Osteocyte (in vitro differentiated cells): ENCODE data around the gene VDR. TPM values are rescaled to one million over a fixed set of nuclear protein-coding genes. Genes with fewer than 3 reads are reported as not detected.
A peak's percentile ranks its signal among the peaks of the same experiment; 100 is the strongest.

Experiments
- DNase-seq: peaks from one replicate; pipeline ENCODE4 v3.0.0; 2021; ENCODE audit warnings: mixed read lengths; ENCODE audit not compliant: unreplicated experiment; ENCODE audit errors: extremely low spot score
- H3K27ac Mint-ChIP-seq: one replicate; pipeline ENCODE4 v1.8.0; 2021; ENCODE audit warnings: mild to moderate bottlenecking, mixed read lengths; ENCODE audit not compliant: unreplicated experiment
- H3K27me3 Mint-ChIP-seq: one replicate; pipeline ENCODE4 v1.8.0; 2021; ENCODE audit warnings: mixed read lengths; ENCODE audit not compliant: unreplicated experiment
- H3K36me3 Mint-ChIP-seq: one replicate; pipeline ENCODE4 v1.8.0; 2021; ENCODE audit warnings: mixed read lengths; ENCODE audit not compliant: unreplicated experiment
- H3K4me1 Mint-ChIP-seq: one replicate; pipeline ENCODE4 v1.8.0; 2021; ENCODE audit warnings: mixed read lengths; ENCODE audit not compliant: unreplicated experiment
- H3K4me3 Mint-ChIP-seq: one replicate; pipeline ENCODE4 v1.8.0; 2021; ENCODE audit warnings: mild to moderate bottlenecking, moderate library complexity, mixed read lengths; ENCODE audit not compliant: unreplicated experiment
- H3K9me3 Mint-ChIP-seq: one replicate; pipeline ENCODE4 v1.8.0; 2021; ENCODE audit warnings: mixed read lengths; ENCODE audit not compliant: unreplicated experiment
- total RNA-seq: library from RNA; stranded (reverse); gene quantifications from 2 replicates; pipeline ENCODE4 v1.2.1, GENCODE V29; 2021
- TF ChIP-seq, protein P1 (sequence below): fragments of 200-600 bp; sonication (generic); IDR thresholded peaks from 2 replicates; pipeline ENCODE4 v1.5.0; 2021; ENCODE audit warnings: antibody characterized with exemption, mild to moderate bottlenecking, moderate library complexity

Gene VDR
- total RNA-seq, 1 donor from 2014 or later, result 2.7 TPM

DNA sequence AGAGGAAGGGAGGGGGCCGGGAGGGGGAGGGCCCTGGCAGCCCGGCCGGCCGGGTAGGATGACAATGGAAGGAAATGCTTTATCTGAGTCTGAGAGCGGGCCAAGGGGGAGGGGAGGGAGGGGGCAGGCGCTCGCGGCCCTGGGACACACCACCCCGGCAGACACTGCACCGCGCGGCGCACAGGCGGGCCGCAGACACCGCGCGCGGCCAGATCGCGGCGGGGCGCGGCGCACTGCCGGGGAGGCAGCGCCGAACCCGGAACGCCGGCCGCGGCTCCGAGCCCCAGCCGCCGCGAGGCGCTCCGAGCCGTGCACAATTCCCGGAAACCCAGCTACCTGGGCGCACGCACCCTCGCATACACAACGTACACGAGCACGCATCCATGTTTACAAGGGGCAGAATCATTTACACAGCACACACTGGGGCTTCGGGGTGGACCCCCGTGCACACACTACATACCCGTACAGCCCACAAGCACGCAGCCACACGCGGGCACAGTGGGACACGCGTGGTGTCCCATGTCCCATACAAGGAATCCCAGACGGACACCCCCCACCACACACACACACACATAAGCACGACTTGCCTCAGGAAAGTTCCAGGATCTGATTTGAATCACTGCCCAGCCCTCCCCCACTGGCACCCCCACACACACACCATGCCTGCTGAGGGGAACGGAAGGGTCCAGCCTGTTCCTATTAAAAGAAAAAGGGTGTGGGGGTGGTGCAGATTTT is 84.7 kb downstream of the VDR start, which contains the start of gene HDAC7:
TSS of gene HDAC7 (minus strand) at position 8 of the 735 bp plus-strand sequence. CDS start 118 bp downstream, outside the sequence.
- H3K36me3 Mint-ChIP-seq, result no peaks in the 10 kb centered on the region
- TF ChIP-seq, protein P1, sequence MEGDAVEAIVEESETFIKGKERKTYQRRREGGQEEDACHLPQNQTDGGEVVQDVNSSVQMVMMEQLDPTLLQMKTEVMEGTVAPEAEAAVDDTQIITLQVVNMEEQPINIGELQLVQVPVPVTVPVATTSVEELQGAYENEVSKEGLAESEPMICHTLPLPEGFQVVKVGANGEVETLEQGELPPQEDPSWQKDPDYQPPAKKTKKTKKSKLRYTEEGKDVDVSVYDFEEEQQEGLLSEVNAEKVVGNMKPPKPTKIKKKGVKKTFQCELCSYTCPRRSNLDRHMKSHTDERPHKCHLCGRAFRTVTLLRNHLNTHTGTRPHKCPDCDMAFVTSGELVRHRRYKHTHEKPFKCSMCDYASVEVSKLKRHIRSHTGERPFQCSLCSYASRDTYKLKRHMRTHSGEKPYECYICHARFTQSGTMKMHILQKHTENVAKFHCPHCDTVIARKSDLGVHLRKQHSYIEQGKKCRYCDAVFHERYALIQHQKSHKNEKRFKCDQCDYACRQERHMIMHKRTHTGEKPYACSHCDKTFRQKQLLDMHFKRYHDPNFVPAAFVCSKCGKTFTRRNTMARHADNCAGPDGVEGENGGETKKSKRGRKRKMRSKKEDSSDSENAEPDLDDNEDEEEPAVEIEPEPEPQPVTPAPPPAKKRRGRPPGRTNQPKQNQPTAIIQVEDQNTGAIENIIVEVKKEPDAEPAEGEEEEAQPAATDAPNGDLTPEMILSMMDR, result no peak
- H3K27ac Mint-ChIP-seq, result peak within 1 kb of the TSS; percentile 98
- peaks cover 74% of the 10 kb centered on the region for H3K4me1 Mint-ChIP-seq
- no peaks in the 10 kb centered on the region for H3K27me3 Mint-ChIP-seq
- peak within 1 kb of the TSS; percentile 95 for H3K4me3 Mint-ChIP-seq
- DNase-seq, result no peak
- H3K9me3 Mint-ChIP-seq, result no peaks in the 10 kb centered on the region

DNA sequence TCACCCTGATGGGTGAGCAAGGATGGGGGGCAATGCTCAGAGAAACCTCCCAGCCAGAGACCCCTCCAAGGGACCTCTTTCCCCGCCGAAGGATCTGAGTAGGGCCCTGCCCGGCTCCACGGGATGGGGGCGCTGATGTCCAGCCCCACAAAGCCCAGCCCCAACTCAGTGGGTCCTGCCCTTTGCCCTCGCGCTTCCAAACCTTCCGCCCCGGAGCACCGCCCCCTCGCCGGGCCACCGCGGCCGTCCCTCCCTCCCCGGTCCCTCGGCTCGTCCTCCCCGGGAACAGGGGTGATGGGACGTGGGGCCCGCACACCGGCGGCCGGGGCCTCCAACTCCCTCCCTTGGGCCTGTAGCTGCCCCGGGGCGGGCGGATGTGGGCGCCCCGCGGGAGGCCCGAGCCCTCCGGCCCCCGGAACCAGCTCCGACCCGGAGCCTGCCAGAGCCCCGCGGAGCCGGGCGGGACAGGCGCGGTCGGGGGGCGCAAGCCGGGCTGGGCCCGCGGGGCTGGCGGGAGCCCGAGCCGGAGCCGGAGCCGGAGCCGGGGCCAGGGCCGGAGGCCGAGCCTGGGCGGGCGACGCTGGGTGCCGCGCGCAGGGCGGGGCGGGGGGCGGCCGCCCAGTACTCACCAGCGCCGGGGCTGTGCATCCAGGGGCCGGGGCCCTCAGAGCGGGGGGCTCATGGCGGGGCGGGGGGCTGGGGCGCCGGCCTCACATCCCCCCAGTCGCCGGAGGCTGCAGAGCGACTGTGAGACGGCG is 85.5 kb downstream of the VDR start:
- TF ChIP-seq, protein P1, result peak; percentile 48
- peak overlapping the region; percentile 79 for H3K4me3 Mint-ChIP-seq
- peaks cover 76% of the 10 kb centered on the region for H3K4me1 Mint-ChIP-seq
- H3K27ac Mint-ChIP-seq, result peak overlapping the region; percentile 92
- no peaks in the 10 kb centered on the region for H3K36me3 Mint-ChIP-seq
- H3K9me3 Mint-ChIP-seq, result no peaks in the 10 kb centered on the region
- H3K27me3 Mint-ChIP-seq, result no peaks in the 10 kb centered on the region
- no peak for DNase-seq

DNA sequence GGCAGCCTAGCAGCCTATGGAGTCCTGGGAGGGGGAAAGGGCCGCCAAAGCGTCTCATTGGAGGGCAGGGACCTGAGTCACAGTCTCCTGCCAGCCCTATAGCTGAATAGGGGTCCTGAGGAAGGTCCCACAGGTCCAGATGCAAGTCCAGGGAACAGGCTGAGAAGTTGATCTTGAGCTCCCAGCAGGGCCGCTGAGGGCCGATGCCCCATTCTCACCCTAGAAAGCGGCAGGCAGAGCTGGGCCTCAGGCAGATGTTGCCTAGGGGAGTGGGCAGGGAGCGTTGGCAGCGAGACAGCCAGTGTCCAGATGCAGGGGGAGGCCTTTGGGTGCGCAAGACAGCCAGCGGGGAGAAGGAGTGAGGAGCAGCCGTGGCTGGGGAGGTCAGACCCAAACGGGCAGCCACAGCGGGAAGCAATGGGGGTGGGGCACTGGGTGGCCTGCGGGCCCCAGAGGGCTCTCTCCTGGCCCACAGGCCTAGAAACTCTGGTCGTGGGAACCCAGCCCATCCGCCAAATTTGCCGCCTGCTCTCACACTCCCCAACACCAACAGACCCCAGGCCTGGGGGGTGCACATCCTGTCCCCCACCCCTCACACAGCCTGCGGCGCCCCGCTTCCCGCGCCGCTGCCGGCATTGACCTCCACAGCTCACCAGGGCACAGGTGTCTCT is 86.2 kb downstream of the VDR start:
- no peak for DNase-seq
- Mint-ChIP-seq H3K4me3 (peak overlapping the region; percentile 79), H3K4me1 (peaks cover 80% of the 10 kb centered on the region)

DNA sequence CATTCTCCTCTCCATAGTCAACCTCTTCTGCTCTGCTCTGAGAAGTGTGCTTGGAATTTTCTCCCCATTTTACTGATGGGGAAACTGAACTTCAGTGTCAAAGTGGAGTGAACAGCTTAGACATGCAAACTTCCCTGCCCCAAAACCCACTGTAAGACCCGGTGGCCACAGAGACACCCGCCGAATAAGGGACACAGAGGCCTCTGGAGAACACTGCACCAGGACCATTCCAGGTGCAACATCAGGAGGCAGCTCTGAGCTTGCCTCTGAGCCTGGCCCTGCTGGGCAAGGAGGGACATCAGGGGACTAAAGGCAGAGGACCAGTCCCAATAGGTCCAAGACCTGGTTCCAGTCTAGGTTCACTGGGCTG is 86.8 kb downstream of the VDR start:
- Mint-ChIP-seq H3K27ac (peak overlapping the region; percentile 92), H3K4me3 (peak overlapping the region; percentile 79), H3K4me1 (peaks cover 83% of the 10 kb centered on the region), H3K9me3 (no peaks in the 10 kb centered on the region), H3K27me3 (no peaks in the 10 kb centered on the region), H3K36me3 (peaks cover 2% of the 10 kb centered on the region)
- TF ChIP-seq, protein P1, result no peak
- DNase-seq, result no peak

More for the DNA sequence above, 86.2 kb downstream of the VDR start:
- peak overlapping the region; percentile 92 for H3K27ac Mint-ChIP-seq
- peaks cover 2% of the 10 kb centered on the region for H3K36me3 Mint-ChIP-seq
- no peaks in the 10 kb centered on the region for H3K9me3 Mint-ChIP-seq
- no peaks in the 10 kb centered on the region for H3K27me3 Mint-ChIP-seq
- TF ChIP-seq, protein P1, result no peak
